PFSK-1 (cell line): Measurements from ENCODE around the gene ASIC1.

Experiments used
- POLR2AphosphoS5 ChIP-seq: IDR thresholded peaks from 2 replicates; pipeline ENCODE4 v1.6.1; 2012; ENCODE audit warnings: low read depth, mild to moderate bottlenecking, control low read depth, low read length, moderate library complexity
- REST ChIP-seq, 2 experiments: IDR thresholded peaks; 2 replicates each; pipeline versions ENCODE4 v1.6.1 to v1.8.0; 2011 to 2012; ENCODE audit warnings: low read depth in 2 of 2, low read length in 2 of 2, control low read depth in 1 of 2, inconsistent platforms in 1 of 2, mild to moderate bottlenecking in 1 of 2, moderate library complexity in 1 of 2; ENCODE audit not compliant: insufficient read depth in 1 of 2
- SIN3A ChIP-seq: IDR thresholded peaks from 2 replicates; pipeline ENCODE4 v1.6.1; 2012; ENCODE audit warnings: mild to moderate bottlenecking, low read length, moderate library complexity, borderline replicate concordance; ENCODE audit not compliant: insufficient read depth

- TF ChIP-seq POLR2AphosphoS5 (no peak), SIN3A (no peak), REST (IDR thresholded peaks at IDR 0.05; ENCODE audit: insufficient read depth in 1 of 2, low read depth in 2 of 2, low read length in 2 of 2) (no peak)
Measured at GRCh38 chr12:50120521-50120920, 63.1 kb downstream of the ASIC1 start.
